BLaER1 (cell line): Measurements from ENCODE around the gene SLC12A8.
"Not testable (repeated sequence)": the region's sequence is repeated elsewhere in the genome, so short reads cannot be mapped to it uniquely, and the experiment has no call there.

Experiments
- H3K27ac ChIP-seq: shearing (Covaris generic); formaldehyde crosslinking; 2 replicates; pipeline ENCODE4 v1.8.1; 2022
- H3K27me3 ChIP-seq: shearing (Covaris generic); formaldehyde crosslinking; 2 replicates; pipeline ENCODE4 v1.8.1; 2022
- H3K36me3 ChIP-seq: shearing (Covaris generic); formaldehyde crosslinking; 2 replicates; pipeline ENCODE4 v1.8.1; 2022
- H3K4me1 ChIP-seq: shearing (Covaris generic); formaldehyde crosslinking; 2 replicates; pipeline ENCODE4 v1.8.1; 2022
- H3K4me2 ChIP-seq: shearing (Covaris generic); formaldehyde crosslinking; 2 replicates; pipeline ENCODE4 v1.8.1; 2022
- H3K4me3 ChIP-seq: shearing (Covaris generic); formaldehyde crosslinking; 2 replicates; pipeline ENCODE4 v1.8.1; 2022
- H3K9ac ChIP-seq: shearing (Covaris generic); formaldehyde crosslinking; 2 replicates; pipeline ENCODE4 v1.8.1; 2022
- H3K9me3 ChIP-seq: shearing (Covaris generic); formaldehyde crosslinking; 2 replicates; pipeline ENCODE4 v1.8.1; 2022
- H4K20me1 ChIP-seq: shearing (Covaris generic); formaldehyde crosslinking; 2 replicates; pipeline ENCODE4 v1.8.1; 2022
- Cebpa-rat ChIP-seq: shearing (Covaris generic); IDR thresholded peaks from 2 replicates; pipeline ENCODE4 v1.8.1; 2022

The SLC12A8 gene

GRCh38 chr3:125103406-125103805 is 109.1 kb downstream of the SLC12A8 start:
- Histone ChIP-seq H3K36me3 (no peaks in the 10 kb centered on the region), H3K9me3 (peaks cover 17% of the 10 kb centered on the region), H4K20me1 (no peaks in the 10 kb centered on the region), H3K27ac (no peak overlapping the region), H3K9ac (no peak overlapping the region), H3K27me3 (no peaks in the 10 kb centered on the region), H3K4me1 (peaks cover 11% of the 10 kb centered on the region), H3K4me2 (no peak overlapping the region), H3K4me3 (no peak overlapping the region)
- no peak for TF ChIP-seq Cebpa-rat

GRCh38 chr3:125102470-125102869 is 110.1 kb downstream of the SLC12A8 start:
- Histone ChIP-seq H3K9me3 (peaks cover 17% of the 10 kb centered on the region), H3K27ac (no peak overlapping the region), H4K20me1 (no peaks in the 10 kb centered on the region), H3K4me2 (no peak overlapping the region), H3K36me3 (no peaks in the 10 kb centered on the region), H3K9ac (no peak overlapping the region), H3K4me1 (peaks cover 2% of the 10 kb centered on the region), H3K4me3 (no peak overlapping the region), H3K27me3 (no peaks in the 10 kb centered on the region)
- TF ChIP-seq Cebpa-rat: no peak

GRCh38 chr3:125098611-125099291 is 113.8 kb downstream of the SLC12A8 start:
- Histone ChIP-seq H3K4me1 (no peaks in the 10 kb centered on the region), H3K4me3 (no peak overlapping the region), H3K27ac (no peak overlapping the region), H3K36me3 (no peaks in the 10 kb centered on the region), H3K27me3 (no peaks in the 10 kb centered on the region), H4K20me1 (no peaks in the 10 kb centered on the region), H3K9ac (no peak overlapping the region), H3K4me2 (no peak overlapping the region), H3K9me3 (peaks cover 17% of the 10 kb centered on the region)
- no peak for TF ChIP-seq Cebpa-rat

DNA sequence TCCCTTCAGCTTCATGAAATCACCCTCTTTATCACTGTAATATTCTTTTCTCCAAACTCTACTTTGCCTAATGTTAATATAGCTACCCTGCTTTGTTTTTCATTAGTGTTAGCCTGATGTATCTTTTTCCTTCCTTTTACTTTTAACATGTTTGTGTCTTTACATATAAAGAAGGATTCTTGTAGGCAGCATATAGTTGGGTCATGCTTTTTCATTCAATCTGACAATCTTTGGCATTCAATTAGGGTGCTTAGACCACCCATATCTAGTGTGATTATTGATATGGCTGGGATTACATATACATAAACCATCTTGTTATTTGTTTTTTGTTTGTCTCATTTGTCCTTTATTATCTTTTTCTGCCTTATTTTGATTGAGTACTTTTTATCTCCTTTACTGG is 121.9 kb downstream of the SLC12A8 start:
- Histone ChIP-seq H3K27ac (no peak overlapping the region), H3K4me2 (no peak overlapping the region), H3K4me1 (peaks cover 15% of the 10 kb centered on the region), H3K27me3 (no peaks in the 10 kb centered on the region), H3K9me3 (peaks cover 16% of the 10 kb centered on the region; the same call in 1 of the 2 replicates), H3K4me3 (no peak overlapping the region), H3K9ac (no peak overlapping the region), H3K36me3 (no peaks in the 10 kb centered on the region), H4K20me1 (no peaks in the 10 kb centered on the region)
- no peak for TF ChIP-seq Cebpa-rat

GRCh38 chr3:125087768-125088391 is 124.7 kb downstream of the SLC12A8 start:
- no peak overlapping the region for H3K27ac ChIP-seq
- H3K4me2 ChIP-seq: peak overlapping the region; percentile 39
- no peaks in the 10 kb centered on the region for H3K27me3 ChIP-seq
- no peak for TF ChIP-seq Cebpa-rat
- H3K4me3 ChIP-seq: no peak overlapping the region
- H3K9ac ChIP-seq: no peak overlapping the region
- peaks cover 15% of the 10 kb centered on the region for H3K4me1 ChIP-seq
- H3K36me3 ChIP-seq: no peaks in the 10 kb centered on the region
- no peaks in the 10 kb centered on the region for H4K20me1 ChIP-seq
- peaks cover 16% of the 10 kb centered on the region; the same call in 1 of the 2 replicates for H3K9me3 ChIP-seq

- H3K27ac ChIP-seq: no peak overlapping the region
- no peaks in the 10 kb centered on the region for H4K20me1 ChIP-seq
- H3K36me3 ChIP-seq: no peaks in the 10 kb centered on the region
- H3K27me3 ChIP-seq: no peaks in the 10 kb centered on the region
- H3K9ac ChIP-seq: no peak overlapping the region
- H3K4me1 ChIP-seq: peaks cover 15% of the 10 kb centered on the region
- TF ChIP-seq Cebpa-rat: no peak
- H3K4me2 ChIP-seq: no peak overlapping the region
- H3K9me3 ChIP-seq: peaks cover 3% of the 10 kb centered on the region; the same call in 1 of the 2 replicates
- no peak overlapping the region for H3K4me3 ChIP-seq
Observed at GRCh38 chr3:125085166-125085565, 127.4 kb downstream of the SLC12A8 start.

- H3K4me2 ChIP-seq: no peak overlapping the region
- H3K9ac ChIP-seq: no peak overlapping the region
- H3K9me3 ChIP-seq: no peaks in the 10 kb centered on the region
- peaks cover 17% of the 10 kb centered on the region for H3K4me1 ChIP-seq
- H4K20me1 ChIP-seq: no peaks in the 10 kb centered on the region
- no peaks in the 10 kb centered on the region for H3K27me3 ChIP-seq
- H3K4me3 ChIP-seq: no peak overlapping the region
- no peaks in the 10 kb centered on the region for H3K36me3 ChIP-seq
- no peak overlapping the region for H3K27ac ChIP-seq
- TF ChIP-seq Cebpa-rat: no peak
Observed at GRCh38 chr3:125083776-125084175, 128.8 kb downstream of the SLC12A8 start.

- not testable (repeated sequence) for H4K20me1 ChIP-seq, H3K27ac ChIP-seq, H3K9me3 ChIP-seq, H3K4me2 ChIP-seq, H3K4me3 ChIP-seq, H3K9ac ChIP-seq, H3K27me3 ChIP-seq, H3K36me3 ChIP-seq
- H3K4me1 ChIP-seq: peaks cover 20% of the 10 kb centered on the region
Observed at GRCh38 chr3:125082339-125082738, 130.2 kb downstream of the SLC12A8 start.

GRCh38 chr3:125080077-125080476 is 132.5 kb downstream of the SLC12A8 start:
- H3K4me2 ChIP-seq: no peak overlapping the region

DNA sequence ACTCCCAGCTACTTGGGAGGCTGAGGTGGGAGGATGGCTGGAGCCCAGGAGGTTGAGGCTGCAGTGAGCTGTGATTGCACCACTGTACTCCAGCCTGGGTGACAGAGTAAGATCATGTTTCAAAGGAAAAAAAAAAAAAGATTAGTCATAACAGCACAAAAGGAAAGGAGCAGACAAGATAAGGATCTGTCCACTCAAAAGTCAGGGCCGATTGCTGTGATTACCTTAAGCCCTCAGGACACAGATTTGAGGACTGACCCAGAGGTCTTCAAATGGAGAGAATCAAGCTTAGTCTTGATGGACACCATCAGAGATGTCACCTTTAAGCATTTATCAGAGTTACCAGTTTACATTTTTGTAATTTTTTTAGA is 132.9 kb downstream of the SLC12A8 start:
- Histone ChIP-seq H3K9me3 (no peaks in the 10 kb centered on the region), H3K27ac (no peak overlapping the region), H3K4me1 (peaks cover 43% of the 10 kb centered on the region), H3K4me3 (no peak overlapping the region), H3K36me3 (no peaks in the 10 kb centered on the region), H3K4me2 (no peak overlapping the region), H3K27me3 (no peaks in the 10 kb centered on the region), H4K20me1 (no peaks in the 10 kb centered on the region), H3K9ac (no peak overlapping the region)
- no peak for TF ChIP-seq Cebpa-rat

More at GRCh38 chr3:125080077-125080476, 132.5 kb downstream of the SLC12A8 start:
- no peak overlapping the region for H3K9ac ChIP-seq
- TF ChIP-seq Cebpa-rat: no peak
- H3K36me3 ChIP-seq: no peaks in the 10 kb centered on the region
- no peaks in the 10 kb centered on the region for H3K9me3 ChIP-seq
- no peaks in the 10 kb centered on the region for H4K20me1 ChIP-seq
- no peak overlapping the region for H3K27ac ChIP-seq
- H3K4me1 ChIP-seq: peaks cover 39% of the 10 kb centered on the region
- H3K27me3 ChIP-seq: no peaks in the 10 kb centered on the region
- H3K4me3 ChIP-seq: no peak overlapping the region
